Measurements from ENCODE around the gene CUL5.
"Not testable (repeated sequence)": the region's sequence is repeated elsewhere in the genome, so short reads cannot be mapped to it uniquely, and the experiment has no call there.

The CUL5 gene

DNA sequence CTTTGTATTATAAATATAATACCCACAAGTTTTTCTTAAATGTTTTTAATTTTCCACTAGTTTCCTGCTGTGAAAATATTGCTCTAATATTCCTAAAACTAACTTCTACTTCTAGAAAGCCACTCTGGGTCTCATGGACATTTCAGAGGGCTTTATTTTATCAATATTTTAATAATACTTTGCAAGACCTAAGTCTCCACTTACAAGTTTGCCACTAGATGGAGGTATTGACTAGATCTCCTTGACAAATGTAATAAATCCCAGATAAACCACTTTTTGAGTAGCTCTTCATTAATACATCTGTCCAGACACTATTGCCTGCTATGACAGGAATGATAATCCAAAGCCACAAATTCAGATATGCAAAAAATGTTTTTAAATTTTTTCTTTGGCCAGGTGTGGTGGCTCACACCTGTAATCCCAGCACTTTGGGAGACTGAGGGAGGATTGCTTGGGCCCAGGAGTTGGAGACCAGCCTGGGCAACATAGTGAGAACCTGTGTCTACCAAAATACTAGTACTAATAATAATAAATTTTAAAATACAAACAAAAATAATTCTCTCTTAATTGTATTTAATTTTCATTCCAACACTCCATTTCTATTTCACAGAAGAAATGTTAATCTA lies 109.2 kb downstream of the CUL5 start:
- no peak for DNase-seq

DNA sequence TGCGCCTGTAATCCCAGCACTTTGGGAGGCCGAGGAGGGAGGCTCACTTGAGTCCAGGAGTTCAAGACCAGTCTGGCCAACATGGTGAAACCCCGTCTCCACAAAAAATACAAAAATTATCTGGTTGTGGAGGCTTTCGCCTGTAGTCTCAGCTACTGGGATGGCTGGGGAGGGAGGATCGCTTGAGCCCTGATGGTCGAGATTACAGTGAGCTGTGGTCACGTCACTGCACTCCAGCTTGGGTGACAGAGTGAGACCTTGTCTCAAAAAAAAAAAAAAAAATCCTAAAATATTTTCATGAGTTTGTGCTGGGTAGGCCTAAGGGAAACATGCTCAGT lies 112.2 kb downstream of the CUL5 start:
- DNase-seq, result not testable (repeated sequence)

DNA sequence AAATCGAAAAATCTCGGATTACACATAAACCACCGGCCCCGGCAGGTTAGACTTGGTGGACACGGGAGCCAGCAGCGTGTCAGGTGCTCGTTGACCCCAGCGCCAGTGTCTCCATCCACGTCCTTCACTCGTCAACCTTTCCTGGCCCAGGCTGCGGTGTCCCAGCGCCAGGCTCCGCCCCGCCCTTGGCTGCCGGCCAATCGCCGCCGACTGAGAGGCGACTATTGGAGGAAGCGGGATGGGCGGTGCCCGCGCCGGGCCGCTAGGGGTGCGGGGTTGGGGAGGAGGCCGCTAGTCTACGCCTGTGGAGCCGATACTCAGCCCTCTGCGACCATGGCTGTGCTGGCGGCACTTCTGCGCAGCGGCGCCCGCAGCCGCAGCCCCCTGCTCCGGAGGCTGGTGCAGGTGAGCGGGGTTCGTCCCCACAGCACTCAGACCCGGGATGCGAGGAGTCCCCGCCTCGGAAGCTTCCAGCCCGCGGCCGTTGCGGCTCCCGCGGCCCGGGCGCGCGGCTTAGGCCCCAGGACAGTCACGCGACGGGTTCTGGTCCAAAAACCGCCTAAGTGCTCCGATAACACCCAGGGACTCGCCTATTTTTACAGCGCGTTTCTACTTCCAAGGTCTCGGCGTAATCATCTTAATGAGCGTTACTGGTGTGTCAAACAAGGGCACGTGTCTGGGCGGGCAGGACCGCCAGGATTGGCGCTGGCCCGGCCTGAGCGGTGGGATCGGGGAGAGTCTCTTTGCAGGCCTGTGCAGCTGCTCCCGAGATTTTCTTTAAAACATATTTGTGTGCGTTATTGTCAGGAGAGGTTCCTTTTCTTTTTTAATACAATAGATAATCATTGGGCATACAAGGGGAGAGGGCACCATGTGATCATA lies 112.8 kb downstream of the CUL5 start, which contains the start of gene ACAT1:
TSS of gene ACAT1 (plus strand) at position 294 of the 882 bp plus-strand sequence. CDS start at position 334, 40 bp downstream.
- peak; percentile 82 to 90 for DNase-seq

DNA sequence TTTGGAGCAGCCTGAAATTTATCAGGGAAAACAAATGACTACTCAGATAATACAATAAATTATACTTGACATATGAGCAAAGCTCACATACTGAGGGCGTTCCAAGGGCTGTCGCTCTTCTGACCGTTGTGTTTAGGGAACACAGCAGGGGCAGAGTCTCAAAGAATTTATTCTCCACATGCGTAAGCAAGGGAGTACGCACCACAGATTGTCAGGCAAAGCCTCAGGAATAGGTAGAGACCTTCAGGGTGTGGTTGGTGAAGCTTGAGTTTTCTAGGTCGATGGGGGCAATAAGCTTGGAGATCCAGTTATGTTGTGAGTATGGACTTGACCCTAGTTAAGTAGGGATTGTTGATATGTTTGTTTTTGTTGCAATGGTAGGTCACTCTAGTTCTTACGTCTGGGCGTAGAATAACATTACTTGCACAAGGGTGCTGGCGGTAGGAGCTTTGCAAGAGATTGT lies 113.5 kb downstream of the CUL5 start:
- DNase-seq, result no peak

DNA sequence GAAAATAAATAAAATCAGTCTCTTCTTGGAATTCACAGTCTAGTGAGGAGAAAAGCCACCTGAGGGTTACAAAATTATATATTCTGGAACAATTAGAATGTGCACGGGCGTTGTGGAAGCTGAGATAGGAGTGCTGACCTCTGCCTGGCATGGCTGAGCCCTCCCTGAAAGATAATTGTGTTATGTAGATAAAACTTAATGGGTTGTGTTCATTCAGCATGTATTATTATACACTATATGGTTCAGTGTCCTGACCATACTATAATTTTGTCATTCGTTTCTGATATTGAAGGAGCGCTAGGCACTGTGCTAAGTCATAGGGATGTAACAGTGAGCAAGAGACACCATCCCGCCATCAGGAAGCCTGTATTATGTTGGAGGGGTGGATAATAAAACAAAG lies 116.4 kb downstream of the CUL5 start:
- no peak for DNase-seq

DNA sequence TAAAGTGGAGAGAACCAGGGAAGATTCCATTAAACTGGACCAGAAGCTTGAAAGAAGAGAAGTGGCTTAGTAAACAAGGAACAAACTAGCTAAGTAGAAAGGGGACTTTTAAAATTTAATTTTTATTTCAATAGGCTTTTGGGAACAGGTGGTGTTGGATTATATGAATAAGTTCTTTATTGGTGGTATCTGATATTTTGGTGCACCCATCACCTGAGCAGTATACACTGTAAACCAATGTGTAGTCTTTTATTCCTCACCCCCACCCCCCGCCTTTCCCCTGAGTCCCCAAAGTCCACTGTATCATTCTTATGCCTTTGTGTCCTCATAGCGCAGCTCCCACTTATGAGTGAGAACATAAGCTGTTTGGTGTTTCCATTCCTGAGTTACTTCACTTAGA lies 120.1 kb downstream of the CUL5 start:
- no peak for DNase-seq

DNA sequence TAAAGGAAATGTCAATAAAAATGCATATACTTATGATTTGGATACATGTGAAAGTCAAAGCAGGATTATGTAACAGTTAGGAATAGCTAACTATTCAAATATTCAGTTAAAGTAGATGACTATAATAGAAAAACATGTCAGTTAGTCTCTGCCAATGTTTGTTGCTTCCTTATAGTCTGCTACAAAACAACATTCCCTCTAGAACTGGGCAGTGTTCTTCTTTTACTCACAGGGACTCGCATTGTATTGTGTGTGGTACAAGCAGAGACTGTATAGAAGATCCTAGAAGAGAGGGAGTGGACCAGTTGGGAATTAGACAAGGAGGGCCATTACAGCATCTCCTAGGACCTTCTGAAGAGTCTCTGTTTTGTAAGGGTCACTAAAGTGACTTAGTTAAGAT lies 123.3 kb downstream of the CUL5 start:
- DNase-seq, result no peak

DNA sequence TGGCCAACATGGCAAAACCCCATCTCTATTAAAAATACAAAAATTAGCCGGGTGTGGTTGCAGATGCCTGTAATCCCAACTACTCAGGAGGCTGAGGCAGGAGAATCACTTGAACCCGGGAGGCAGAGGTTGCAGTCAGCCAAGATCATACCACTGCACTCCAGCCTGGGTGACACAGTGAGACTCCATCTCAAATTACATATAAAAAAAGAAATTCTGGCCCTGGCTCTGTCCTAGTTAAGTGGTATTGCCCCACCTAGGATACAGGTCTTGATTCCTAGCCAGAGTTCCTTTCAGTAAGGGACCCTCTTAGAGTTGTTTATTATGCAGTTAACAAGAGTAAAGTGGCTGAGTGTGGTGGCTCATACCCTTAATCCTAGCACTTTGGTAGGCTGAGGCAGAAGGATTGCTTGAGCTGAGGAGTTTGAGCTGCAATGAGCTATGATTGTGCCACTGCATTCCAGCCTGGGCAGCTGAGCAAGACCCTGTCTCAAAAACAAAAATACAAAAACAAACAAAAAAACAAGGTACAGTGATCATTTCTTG lies 124.4 kb downstream of the CUL5 start:
- not testable (repeated sequence) for DNase-seq

DNA sequence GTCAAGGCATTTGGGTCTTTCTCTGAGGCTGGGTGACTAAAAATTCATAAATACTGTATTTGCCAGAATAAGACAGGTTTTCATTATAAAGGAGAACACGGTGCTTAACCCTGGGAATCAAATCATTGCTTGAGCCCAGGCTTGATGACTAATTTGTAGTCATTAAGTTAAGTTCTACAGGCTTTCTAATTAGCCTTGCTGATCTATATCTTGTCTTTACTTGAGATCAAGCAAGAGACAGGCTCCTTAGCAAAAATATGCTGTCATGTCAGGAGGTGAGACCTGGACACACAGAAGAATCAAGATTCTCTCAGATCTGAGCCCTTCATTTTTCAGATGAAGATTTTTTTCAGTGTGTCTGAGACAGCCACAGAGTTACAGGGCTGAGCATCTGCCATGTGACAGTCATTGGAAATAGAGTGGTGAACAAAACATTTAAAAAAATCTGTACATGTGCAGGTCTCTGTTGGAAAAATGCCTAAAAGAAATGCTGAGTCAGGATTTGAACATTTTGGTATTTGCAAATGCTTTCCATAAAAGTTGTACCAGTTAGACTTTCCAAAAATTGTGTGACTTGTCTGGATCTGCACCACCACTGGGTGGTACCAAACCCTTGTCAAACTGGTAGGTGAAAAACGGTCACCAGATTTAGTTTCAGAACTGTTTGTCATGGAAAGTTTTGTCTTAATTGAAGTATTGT lies 127.3 kb downstream of the CUL5 start:
- no peak for DNase-seq

DNA sequence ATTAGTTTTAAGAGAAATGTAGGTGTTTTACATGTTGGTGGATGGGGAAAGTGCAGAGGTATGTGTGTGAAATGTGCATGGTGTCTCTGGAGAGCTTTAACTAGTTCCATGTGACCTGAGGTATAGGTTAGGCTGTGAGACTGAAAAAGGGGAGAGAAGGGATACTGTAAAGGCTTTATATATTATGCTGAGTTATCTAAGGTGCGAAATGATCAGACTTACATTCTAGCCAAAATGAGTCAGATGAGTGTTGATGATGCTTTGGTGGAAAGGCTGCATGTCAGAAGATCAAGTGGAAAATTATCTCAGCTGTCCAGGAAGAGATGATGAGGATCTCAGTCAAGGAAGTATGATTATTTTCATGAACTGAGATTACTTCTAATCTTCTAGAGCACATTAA lies 128.5 kb downstream of the CUL5 start:
- no peak for DNase-seq

DNA sequence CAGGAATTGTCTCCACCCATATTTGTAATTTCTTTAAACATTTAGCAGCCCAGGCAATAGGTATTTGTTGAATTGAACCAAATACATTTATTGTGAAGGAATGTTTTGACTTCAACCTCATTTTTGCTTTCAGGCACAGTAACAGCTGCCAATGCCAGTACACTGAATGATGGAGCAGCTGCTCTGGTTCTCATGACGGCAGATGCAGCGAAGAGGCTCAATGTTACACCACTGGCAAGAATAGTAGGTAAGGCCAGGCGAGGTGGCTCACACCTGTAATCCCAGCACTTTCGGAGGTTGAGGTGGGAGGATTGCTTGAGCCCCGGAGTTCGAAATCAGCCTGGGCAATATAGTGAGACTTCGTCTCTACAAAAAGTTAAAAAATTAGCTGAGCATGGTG lies 133.6 kb downstream of the CUL5 start:
- no peak for DNase-seq

DNA sequence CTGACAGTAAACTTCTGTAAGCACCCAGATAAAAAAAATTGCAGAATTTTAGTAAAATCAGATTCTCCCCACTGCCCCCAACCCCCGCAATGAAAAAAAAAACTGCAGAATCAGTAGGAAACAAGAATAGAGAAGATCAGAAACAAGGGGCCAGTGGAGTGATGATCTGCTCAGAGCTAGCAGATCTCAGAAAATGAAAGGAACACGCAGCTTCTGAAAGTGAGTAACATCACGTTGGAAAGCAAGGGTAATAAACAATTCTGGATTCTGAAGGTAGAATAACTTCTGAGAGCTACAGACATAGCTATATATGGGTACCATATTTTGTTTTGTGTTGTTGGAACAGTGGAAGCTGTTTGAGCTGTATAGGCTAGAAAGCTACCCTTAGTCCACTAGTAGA lies 135.9 kb downstream of the CUL5 start:
- no peak for DNase-seq

DNA sequence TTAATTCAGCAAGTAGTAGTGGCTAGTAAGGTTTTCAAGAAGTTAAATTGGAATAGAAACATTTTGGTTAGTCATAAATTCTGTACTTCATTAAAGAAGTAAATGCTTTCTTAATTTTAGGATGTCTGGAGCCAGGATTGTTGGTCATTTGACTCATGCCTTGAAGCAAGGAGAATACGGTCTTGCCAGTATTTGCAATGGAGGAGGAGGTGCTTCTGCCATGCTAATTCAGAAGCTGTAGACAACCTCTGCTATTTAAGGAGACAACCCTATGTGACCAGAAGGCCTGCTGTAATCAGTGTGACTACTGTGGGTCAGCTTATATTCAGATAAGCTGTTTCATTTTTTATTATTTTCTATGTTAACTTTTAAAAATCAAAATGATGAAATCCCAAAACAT lies 138.5 kb downstream of the CUL5 start:
- no peak for DNase-seq

DNA sequence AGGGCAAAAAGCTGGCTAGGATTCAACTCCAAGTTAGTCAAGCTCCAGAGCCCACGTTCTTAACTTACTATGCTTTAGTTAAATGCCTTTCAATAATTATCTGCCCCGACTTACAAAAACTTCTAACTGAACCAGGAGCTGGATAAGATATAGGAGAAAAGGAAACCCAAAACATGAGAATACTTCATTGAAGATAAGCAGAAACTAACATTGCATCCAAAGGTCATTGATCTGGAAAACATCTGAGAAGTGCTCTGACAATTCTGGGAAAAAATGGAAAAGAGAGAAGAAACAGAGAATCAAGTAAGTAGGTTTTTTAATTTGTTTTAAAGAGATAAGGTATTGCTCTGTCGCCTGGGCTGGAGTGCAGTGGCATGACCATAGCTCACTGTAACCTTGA lies 139.9 kb downstream of the CUL5 start:
- no peak for DNase-seq

DNA sequence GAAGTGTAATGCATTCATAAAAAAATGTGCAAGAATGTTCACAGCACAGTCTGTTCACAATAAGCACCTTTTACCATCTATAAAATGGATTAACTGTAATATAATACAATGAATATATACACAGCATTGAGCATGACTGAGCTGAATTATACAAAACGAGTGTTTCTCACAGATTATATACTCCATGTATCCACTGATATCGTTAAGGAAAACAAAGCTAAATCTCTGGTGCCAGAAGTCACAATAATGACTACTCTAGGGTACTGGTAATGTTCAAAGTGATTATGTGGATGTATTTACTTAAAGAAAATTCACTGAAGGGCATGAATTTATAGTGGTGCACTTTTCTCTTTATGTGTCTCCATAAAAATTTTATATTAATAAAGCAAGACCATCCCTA lies 145.9 kb downstream of the CUL5 start:
- DNase-seq, result no peak
